ENCODE data around the gene ARHGAP15.

ARHGAP15 gene

DNA sequence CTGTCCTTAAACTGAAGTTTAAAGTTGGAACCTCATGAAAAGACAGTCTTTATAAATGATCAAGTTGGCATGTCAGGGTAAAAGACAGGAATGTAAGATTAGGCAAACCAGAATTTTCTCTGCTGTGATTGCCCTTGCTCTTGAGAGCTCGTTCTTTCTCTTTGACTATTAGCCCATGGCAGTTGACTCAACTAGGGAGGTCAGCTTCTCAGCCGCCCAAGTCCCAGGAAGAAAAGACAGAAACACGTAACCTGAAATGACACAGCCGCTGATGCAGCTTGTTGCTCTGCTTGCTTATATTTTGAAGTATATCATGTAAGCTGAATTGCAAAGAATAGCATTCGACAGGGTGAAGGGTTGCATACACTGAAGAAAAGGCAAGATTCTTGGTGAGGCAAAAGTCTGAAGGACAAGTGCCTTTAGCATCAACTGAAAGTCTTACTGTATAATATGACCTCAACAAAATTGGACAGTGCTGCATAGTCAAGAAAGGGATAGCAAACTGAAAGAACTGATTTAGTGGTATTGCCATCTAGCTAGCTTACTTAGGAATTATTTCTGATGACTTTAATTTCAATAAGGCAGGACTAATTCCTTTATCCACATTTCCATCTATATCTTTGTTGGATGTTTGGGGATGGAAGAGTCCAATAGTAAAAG, 54.7 kb downstream of the ARHGAP15 start:
- no peak for TF ChIP-seq Cebpa-rat (IDR thresholded peaks at IDR 0.05)
- peaks cover 29% of the 10 kb centered on the region for H3K9me3 ChIP-seq
- H3K36me3 ChIP-seq, result peaks cover 36% of the 10 kb centered on the region
- no peaks in the 10 kb centered on the region for H3K4me1 ChIP-seq
- H3K4me2 ChIP-seq, result no peak overlapping the region
- no peak overlapping the region for H3K4me3 ChIP-seq
- no peak overlapping the region for H3K27ac ChIP-seq
- no peak overlapping the region for H3K9ac ChIP-seq
- H3K27me3 ChIP-seq, result no peaks in the 10 kb centered on the region
- H4K20me1 ChIP-seq, result no peaks in the 10 kb centered on the region

DNA sequence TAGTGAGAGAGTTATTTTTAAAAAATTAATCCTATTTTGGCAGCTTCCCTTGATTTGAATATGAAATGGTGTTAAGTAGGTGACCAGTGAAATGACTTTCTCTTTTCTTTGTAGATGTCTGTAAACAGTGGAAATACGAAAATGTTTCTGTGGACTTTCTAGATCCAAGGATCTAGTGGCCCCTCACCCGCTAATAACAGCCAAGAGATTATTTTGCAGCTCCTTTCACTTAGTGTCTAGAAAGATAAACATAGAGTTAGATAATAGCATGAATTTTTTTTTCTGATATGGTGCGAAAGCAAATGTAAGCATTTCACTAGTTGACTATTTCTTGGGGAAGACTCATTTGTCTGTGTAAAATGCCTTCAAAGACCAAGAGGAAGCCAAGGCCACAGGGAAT, 57.7 kb downstream of the ARHGAP15 start:
- Histone ChIP-seq H3K4me1 (no peaks in the 10 kb centered on the region), H3K27ac (no peak overlapping the region), H3K27me3 (no peaks in the 10 kb centered on the region), H3K4me2 (no peak overlapping the region), H3K9ac (no peak overlapping the region), H3K4me3 (no peak overlapping the region), H3K36me3 (peaks cover 20% of the 10 kb centered on the region), H3K9me3 (peaks cover 2% of the 10 kb centered on the region), H4K20me1 (0 out of 2 replicates have a peak, but pooled peaks cover 7% of the 10 kb centered on the region)
- no peak for TF ChIP-seq Cebpa-rat (IDR thresholded peaks at IDR 0.05)

DNA sequence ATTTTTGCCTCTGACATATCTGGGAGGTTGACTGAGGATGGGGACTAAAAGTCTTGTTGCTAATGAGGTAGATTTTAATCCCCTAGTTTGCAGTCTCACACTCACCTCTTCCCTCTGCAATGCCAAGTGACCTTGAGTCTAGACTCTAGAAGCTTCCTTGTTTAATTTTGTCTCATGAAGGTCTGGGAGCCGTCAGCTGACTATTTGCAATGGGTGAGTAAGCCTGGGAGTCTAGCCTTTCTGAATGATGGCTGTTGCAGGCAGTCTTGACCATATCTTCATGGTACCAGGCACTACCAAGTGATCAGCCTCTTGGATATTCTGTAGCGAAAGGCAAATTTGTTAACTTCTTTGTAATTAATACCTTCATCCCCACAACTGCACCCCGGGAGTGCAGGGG, 61.2 kb downstream of the ARHGAP15 start:
- H3K9me3 ChIP-seq, result no peaks in the 10 kb centered on the region
- no peak overlapping the region for H3K4me2 ChIP-seq
- H3K27ac ChIP-seq, result no peak overlapping the region
- no peak overlapping the region for H3K9ac ChIP-seq
- TF ChIP-seq Cebpa-rat (IDR thresholded peaks at IDR 0.05), result no peak
- H3K4me1 ChIP-seq, result no peaks in the 10 kb centered on the region
- H3K4me3 ChIP-seq, result no peak overlapping the region
- H3K36me3 ChIP-seq, result peaks cover 17% of the 10 kb centered on the region
- H3K27me3 ChIP-seq, result no peaks in the 10 kb centered on the region
- H4K20me1 ChIP-seq, result peaks cover 21% of the 10 kb centered on the region; the same call in 1 of the 2 replicates

DNA sequence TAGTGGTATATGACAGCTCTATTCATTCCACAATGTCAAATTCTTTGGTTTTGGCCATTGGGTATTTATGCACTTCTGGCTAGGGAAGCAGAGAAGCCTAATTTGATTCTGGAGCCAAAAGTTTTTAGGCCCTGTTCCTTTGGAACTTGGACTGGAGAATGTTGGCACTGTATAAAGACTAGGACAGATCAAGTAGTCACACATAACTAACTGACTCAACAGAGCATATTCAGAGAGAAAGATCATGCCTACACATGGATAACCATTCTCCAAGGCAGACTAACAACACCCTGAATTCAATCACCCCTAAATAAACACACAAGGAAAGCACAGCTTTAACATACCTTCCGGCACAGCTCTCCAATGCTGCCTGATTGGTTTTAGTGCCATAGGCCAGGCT, 62.9 kb downstream of the ARHGAP15 start:
- H3K27me3 ChIP-seq, result no peaks in the 10 kb centered on the region
- H3K4me1 ChIP-seq, result no peaks in the 10 kb centered on the region
- no peak overlapping the region for H3K4me2 ChIP-seq

DNA sequence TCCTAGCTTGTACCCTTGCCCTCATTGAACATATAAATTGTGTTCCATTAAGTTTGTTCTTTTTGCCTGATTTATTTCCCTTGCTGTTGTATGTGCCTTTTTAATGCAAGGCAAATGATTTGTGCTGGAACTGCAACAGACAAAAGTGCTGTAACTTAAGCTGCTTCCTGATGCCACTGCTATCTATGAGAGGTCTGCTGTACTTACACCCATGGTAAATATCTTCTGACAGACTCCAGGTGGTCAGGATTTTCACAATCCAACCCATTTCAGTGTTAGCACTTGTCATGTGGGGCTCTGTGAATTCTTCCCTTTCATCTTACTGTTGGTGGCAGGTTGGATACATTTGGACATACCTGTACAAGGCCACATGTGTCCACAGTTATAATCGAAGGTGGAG, 63.5 kb downstream of the ARHGAP15 start:
- H3K27me3 ChIP-seq, result no peaks in the 10 kb centered on the region
- TF ChIP-seq Cebpa-rat (IDR thresholded peaks at IDR 0.05), result no peak

More for the DNA sequence above, 62.9 kb downstream of the ARHGAP15 start:
- no peak overlapping the region for H3K9ac ChIP-seq
- H3K36me3 ChIP-seq, result peaks cover 17% of the 10 kb centered on the region
- TF ChIP-seq Cebpa-rat (IDR thresholded peaks at IDR 0.05), result no peak
- H3K27ac ChIP-seq, result no peak overlapping the region
- H3K4me3 ChIP-seq, result no peak overlapping the region
- H3K9me3 ChIP-seq, result no peaks in the 10 kb centered on the region
- H4K20me1 ChIP-seq, result peaks cover 25% of the 10 kb centered on the region; the same call in 1 of the 2 replicates

DNA sequence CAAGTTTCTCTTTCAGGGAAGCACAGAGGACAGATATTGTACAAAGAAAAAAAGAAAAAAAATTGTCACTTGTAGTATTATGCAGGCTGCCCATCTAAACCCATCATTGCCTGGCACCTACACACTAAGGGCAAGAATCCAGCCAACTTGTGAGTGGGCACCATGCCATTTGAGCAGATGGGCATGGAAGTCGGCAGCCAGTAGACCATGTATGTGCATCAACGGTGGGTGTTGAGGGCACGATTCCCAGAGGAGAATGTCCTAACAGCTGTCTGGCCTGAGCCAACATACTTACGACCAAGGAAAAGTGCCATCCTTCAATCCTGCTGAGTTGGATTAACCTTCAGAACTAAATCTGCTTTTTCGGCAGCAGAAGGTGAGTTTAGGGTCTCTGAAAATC, 63.9 kb downstream of the ARHGAP15 start:
- no peak overlapping the region for H3K4me2 ChIP-seq
- H3K4me3 ChIP-seq, result no peak overlapping the region
- no peaks in the 10 kb centered on the region for H3K27me3 ChIP-seq

More for the DNA sequence above, 63.5 kb downstream of the ARHGAP15 start:
- H3K4me2 ChIP-seq, result no peak overlapping the region
- no peak overlapping the region for H3K27ac ChIP-seq
- peaks cover 25% of the 10 kb centered on the region; the same call in 1 of the 2 replicates for H4K20me1 ChIP-seq
- H3K4me1 ChIP-seq, result no peaks in the 10 kb centered on the region
- peaks cover 17% of the 10 kb centered on the region for H3K36me3 ChIP-seq
- H3K4me3 ChIP-seq, result no peak overlapping the region
- H3K9me3 ChIP-seq, result no peaks in the 10 kb centered on the region
- H3K9ac ChIP-seq, result no peak overlapping the region

DNA sequence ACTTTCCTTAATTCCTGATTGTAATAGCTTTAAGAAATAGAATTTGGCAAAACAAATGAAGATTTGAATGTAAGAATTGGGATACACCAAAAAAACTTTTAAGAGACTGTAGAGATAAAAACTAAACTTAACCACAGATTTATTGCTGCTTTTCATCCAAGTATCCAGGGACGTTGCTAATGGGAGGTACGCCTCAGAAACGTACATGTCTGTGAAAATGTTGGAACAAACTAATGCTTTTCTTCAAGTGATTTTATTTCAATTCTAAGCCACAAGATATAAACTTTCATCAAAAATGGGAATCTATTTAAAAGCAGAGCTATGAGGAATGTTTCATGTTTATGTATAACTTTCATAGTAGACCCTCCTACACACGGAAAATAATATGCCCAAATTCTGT, 66.3 kb downstream of the ARHGAP15 start:
- no peak overlapping the region for H3K4me2 ChIP-seq
- no peaks in the 10 kb centered on the region for H3K4me1 ChIP-seq
- H3K27ac ChIP-seq, result no peak overlapping the region
- no peak for TF ChIP-seq Cebpa-rat (IDR thresholded peaks at IDR 0.05)
- H3K36me3 ChIP-seq, result peaks cover 12% of the 10 kb centered on the region
- no peak overlapping the region for H3K9ac ChIP-seq
- no peaks in the 10 kb centered on the region for H3K27me3 ChIP-seq
- H3K9me3 ChIP-seq, result no peaks in the 10 kb centered on the region
- no peak overlapping the region for H3K4me3 ChIP-seq
- peaks cover 29% of the 10 kb centered on the region; the same call in 1 of the 2 replicates for H4K20me1 ChIP-seq

More for the DNA sequence above, 63.9 kb downstream of the ARHGAP15 start:
- H3K27ac ChIP-seq, result no peak overlapping the region
- H3K9ac ChIP-seq, result no peak overlapping the region
- peaks cover 17% of the 10 kb centered on the region for H3K36me3 ChIP-seq
- H4K20me1 ChIP-seq, result peaks cover 25% of the 10 kb centered on the region; the same call in 1 of the 2 replicates
- H3K4me1 ChIP-seq, result no peaks in the 10 kb centered on the region
- no peak for TF ChIP-seq Cebpa-rat (IDR thresholded peaks at IDR 0.05)
- H3K9me3 ChIP-seq, result no peaks in the 10 kb centered on the region

DNA sequence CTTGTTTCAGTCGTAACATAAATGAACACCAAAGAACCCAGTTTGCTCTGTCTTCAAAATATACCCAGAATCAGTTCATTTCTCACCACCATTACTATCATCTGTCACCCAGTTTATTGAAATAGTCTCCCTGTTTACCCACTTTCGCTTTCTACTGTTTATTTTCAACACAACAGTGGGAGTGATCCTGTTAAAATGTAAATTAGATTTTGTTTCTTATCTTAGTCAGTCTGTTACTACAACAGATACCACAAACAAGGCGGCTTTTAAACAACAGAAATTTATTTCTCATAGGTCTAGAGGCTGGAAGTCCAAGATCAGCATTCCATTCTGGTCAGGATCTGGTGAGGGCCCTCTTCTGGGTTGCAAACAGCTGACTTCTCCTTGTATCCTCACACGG, 74.8 kb downstream of the ARHGAP15 start:
- Histone ChIP-seq H4K20me1 (0 out of 2 replicates have a peak, but pooled peaks cover 8% of the 10 kb centered on the region), H3K4me1 (no peaks in the 10 kb centered on the region), H3K27ac (no peak overlapping the region), H3K27me3 (no peaks in the 10 kb centered on the region), H3K9me3 (no peaks in the 10 kb centered on the region), H3K4me2 (no peak overlapping the region), H3K4me3 (no peak overlapping the region), H3K9ac (no peak overlapping the region), H3K36me3 (peaks cover 52% of the 10 kb centered on the region)
- TF ChIP-seq Cebpa-rat (IDR thresholded peaks at IDR 0.05), result no peak

DNA sequence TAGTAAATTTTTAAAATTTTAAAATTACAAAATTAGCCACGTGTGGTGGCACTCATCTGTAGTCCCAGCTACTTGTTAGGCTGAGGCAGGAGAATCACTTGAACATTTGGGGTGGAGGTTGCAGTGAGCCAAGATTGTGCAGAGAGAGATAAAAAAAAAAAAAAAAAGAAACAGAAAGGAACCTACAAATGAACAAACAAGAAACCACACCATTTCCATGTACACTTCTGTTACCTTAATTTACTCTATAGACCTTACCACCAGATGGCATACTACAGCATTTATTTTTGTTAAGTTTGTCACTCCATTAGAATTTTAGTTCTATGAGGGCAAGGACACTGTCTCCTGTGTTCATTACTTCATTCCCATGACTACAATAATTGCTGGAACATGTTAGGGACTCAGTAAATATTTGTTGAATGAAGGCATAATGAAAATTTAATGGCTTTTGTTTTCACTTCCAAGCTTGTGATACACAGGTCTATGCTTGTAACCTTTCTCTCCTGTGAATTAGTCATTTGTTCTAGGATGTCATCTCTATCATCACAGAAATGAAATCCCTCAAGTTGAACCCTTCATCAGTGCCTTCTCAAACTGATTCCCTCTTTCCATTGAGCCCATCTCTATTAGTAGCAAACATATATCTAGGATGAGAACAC, 76.0 kb downstream of the ARHGAP15 start:
- H3K9ac ChIP-seq, result no peak overlapping the region
- no peaks in the 10 kb centered on the region for H3K9me3 ChIP-seq
- no peaks in the 10 kb centered on the region for H3K4me1 ChIP-seq
- no peak for TF ChIP-seq Cebpa-rat (IDR thresholded peaks at IDR 0.05)
- no peak overlapping the region for H3K4me3 ChIP-seq
- no peak overlapping the region for H3K4me2 ChIP-seq
- H3K36me3 ChIP-seq, result peaks cover 59% of the 10 kb centered on the region
- no peak overlapping the region for H3K27ac ChIP-seq
- H4K20me1 ChIP-seq, result no peaks in the 10 kb centered on the region
- no peaks in the 10 kb centered on the region for H3K27me3 ChIP-seq

Data from BLaER1 (cell line).